GM21515 (cell line): ENCODE measurements around the gene HSCB.
"Not testable (repeated sequence)": the region's sequence is repeated elsewhere in the genome, so short reads cannot be mapped to it uniquely, and the experiment has no call there.

Experiments
- ATAC-seq: cut with Tn5 transposase; IDR thresholded peaks from one replicate; pipeline ENCODE4 v1.9.1; 2021; ENCODE audit not compliant: unreplicated experiment

HSCB gene

GRCh38 chr22:28791124-28791523 lies 49.3 kb downstream of the HSCB start:
- ATAC-seq = no peak

DNA sequence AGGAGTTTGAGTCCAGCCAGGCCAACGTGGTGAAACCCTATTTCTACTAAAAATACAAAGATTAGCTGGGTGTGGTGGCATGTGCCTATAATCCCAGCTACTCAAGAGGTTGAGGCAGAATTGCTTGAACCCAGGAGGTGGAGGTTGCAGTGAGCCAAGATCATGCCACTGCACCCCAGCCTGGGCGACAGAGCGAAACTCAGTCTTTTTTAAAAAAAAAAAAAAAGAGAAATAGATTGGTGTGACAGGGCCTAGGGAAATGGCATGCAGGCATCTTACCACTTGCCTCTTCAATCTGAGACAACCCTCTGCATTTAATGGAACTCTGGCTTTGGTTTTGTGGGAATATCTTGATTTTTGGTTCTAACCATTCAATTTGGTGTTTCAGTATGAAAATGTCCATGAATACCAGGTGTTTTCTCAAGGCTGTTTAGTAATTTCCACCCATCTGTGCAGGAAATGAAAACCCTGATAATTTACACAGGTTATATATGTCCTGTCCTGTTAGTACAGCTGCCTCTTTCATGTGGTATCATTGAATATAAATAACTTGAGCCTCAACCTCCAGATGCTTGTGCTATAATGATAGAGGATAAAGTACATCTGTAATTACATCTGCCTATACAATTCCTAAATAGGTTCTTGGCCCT lies 50.1 kb downstream of the HSCB start:
- peak; percentile 65 for ATAC-seq

GRCh38 chr22:28792491-28793383 lies 50.9 kb downstream of the HSCB start:
- ATAC-seq = peak; percentile 12

GRCh38 chr22:28793976-28794584 lies 52.2 kb downstream of the HSCB start:
- no peak for ATAC-seq

GRCh38 chr22:28795071-28795693 lies 53.3 kb downstream of the HSCB start:
- no peak for ATAC-seq

- no peak for ATAC-seq
Measured at GRCh38 chr22:28795932-28796856, 54.4 kb downstream of the HSCB start.

- ATAC-seq = no peak
Measured at GRCh38 chr22:28798810-28799605, 57.2 kb downstream of the HSCB start.

- peak; percentile 21 for ATAC-seq
Measured at GRCh38 chr22:28799606-28800307, 57.9 kb downstream of the HSCB start.

DNA sequence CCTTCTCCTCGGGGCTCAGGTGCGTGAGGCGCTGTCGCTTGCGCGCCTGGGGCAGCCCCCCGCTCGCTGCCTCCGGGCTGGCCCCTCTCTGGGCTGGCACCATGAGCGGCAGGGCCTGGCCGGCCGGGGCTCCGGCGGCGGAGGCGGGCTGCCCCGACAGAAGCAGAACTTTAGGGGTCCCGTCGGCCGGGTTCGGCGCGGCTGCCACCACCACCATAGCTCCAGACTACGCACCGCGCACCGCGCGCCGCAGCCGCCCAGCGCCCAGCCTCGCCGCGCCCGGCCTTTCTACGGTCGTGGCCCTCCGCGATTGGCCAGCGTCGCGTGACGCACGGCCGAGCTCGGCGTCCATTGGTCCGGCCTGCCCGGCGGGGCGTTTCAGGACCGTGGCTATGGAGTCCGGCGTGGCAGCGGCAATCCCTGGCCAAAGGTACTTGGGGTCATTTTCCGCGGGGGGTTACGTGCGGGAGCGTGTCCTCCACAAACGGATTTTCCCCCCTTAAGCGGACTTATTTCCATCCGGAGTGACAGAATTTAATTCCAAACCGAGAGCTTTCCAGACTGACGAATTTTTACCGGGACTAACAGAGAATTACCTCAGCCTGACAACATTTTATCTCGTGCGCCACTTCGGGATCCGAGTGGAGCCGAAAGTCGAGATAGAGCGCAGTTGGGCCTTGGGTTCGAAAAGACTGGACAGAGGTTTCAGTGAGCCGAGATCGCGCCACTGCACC lies 58.6 kb downstream of the HSCB start, which contains the start of gene XBP1:
TSS of gene XBP1 (minus strand) at position 262 of the 734 bp plus-strand sequence.
- ATAC-seq = peak; percentile 72

DNA sequence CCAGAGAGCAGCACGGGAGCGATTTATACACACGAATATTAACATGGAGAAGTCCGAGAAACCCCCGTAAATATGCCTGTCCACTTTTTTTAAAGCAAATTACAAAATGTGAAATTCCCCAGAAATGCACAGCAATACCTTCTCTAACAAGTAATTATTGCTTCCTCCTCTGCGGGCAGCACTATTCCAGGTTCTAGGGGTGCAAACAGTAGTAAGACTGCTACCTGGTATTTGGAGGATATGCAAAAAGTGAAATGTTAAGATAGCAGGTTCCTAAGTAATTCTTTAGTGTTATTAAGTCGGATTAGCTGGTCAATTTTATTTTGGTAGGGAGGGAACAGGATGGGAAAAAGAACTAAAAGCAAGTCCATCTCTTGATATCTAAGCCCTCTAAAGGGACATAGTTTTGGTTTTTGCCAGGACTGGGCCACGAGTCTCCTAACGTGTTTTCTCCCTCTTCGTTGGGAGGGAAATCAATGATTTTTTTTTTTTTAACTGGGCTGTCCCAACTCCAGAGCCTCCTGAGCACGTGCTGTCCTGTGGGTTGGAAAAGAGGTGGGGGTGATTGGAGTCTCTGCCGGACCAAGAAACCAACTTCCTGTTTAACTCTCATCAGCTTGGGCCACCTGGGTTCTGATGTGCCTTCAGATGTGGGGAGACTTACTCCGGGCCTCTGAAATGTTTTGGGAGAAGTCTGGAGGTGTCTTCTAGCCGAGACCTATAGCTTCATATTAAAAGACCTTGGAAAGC lies 60.2 kb downstream of the HSCB start:
- no peak for ATAC-seq

- no peak for ATAC-seq
Measured at GRCh38 chr22:28802595-28803123, 60.8 kb downstream of the HSCB start.

DNA sequence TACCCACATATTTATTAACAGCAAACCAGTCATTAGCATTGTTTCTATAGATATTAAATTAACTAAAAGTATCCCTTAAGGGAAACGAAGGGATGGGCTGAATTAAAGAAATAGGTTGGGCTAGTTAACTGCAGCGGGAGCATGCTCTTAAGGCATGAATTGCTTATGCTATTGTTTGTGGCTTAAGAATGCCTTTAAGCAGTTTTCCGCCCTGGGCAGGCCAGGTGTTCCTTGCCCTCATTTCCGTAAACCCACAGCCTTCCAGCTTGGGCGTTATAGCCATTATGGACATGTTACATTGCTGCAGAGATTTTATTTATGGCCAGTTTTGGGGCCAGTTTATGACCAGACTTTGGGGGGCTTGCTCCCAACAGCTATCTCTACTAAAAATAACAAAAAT lies 63.6 kb downstream of the HSCB start:
- ATAC-seq = not testable (repeated sequence)
